Right lobe of liver (tissue), 4 donors: Measurements from ENCODE around the gene FYN.

Experiments used
- CTCF ChIP-seq, 4 donors: fragments of 200-600 bp in 3 of 4; fragments of 450-650 bp in 1 of 4; IDR thresholded peaks; one replicate each; pipeline versions ENCODE4 v1.5.1 to v1.8.0; 2016 to 2022; ENCODE audit warnings: antibody characterized with exemption in 4 of 4, mild to moderate bottlenecking in 2 of 4
- POLR2A ChIP-seq: fragments of 450-650 bp; IDR thresholded peaks from one replicate; pipeline ENCODE4 v1.6.1; 2017; ENCODE audit warnings: antibody characterized with exemption, mild to moderate bottlenecking
- donor health status: DM: no; HTN: no; CAD: no.
- donor health status: DM: no; HTN: no; CAD: no.
- donor health status: DM: no; HTN: yes; CAD: no.

DNA sequence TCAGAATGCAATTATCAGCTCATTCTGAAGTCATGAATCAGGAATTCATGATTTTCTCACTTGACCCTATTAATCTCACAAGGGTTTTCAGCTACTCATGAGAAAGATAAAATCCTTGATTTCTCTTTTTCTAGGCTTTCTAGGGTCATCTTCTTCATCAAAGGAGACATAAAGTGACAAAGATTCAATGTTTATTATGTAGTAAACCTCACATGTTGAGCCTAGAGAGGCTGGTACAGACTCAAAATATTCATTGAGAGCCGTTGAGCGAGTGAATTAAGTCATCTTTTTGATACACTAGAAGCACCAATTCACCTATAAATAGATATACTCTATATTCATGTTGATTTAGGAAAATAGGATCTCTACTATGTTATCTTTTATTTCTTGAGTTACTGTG, 162.8 kb downstream of the FYN start:
- TF ChIP-seq POLR2A (no peak), CTCF (IDR thresholded peaks at IDR 0.05) (no peak)
